ENCODE measurements around the gene NBPF6.
"Not testable (repeated sequence)": the region's sequence is repeated elsewhere in the genome, so short reads cannot be mapped to it uniquely, and the experiment has no call there.

NBPF6 gene

DNA sequence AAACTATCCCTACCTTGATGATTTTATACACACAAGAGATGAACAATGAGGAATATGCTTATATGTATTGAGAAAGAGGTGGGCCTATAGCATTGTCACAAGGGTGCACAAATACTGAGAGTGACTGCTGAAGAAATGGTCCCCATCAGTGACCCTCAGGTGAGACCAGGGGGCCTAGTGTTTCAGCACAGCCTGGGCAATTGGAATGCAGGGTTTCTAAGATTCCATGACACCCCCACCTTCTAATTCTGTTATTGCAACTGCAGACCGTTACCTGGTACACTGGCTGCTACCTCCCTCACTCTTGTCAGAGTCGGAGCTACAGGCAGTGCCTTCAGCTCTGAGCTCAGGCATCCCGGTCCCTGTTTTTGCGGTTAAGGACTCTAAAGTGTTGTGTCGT lies at the start of gene NBPF6:
Gene NBPF6, plus strand, starts transcription at position 301 of the 400 bp plus-strand sequence. CDS start 259 bp downstream, outside the sequence.
- DNase-seq; intact Hi-C loops (cut with DNase I): not testable (repeated sequence)

DNA sequence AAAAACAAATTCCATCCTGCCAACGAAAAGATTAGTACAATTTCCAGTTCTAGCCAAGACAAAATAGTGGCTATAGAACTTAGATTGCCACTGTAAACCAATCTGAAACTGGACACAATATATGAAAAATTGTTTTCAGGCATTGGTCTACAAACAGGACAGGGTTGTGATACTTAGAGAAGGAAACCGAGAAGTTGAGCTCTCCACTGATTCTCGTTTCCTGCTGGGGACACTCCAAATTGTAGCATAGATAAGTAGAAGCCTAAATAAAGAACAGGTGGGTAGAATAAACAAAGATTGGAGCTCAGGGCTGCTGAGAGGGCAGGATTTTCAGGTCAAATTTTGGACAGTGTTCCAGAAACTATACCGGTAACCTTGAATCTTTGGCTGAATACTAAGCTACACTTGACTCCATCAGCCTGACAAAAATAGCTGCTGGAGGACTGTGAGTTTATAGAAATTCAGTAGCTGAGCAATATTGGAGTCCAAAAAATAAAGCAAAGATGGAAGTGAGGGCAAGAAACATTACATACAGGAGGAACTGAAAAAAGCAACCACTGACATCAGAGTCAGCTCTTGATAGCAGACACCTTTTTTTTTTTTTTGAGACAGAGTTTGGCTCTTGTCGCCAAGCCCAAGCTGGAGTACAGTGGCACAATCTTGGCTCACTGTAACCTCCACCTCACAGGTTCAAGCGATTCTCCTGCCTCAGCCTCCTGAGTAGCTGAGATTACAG lies 38.9 kb upstream of the NBPF6 start:
- DNase-seq; intact Hi-C loops (cut with DNase I): not testable (repeated sequence)

DNA sequence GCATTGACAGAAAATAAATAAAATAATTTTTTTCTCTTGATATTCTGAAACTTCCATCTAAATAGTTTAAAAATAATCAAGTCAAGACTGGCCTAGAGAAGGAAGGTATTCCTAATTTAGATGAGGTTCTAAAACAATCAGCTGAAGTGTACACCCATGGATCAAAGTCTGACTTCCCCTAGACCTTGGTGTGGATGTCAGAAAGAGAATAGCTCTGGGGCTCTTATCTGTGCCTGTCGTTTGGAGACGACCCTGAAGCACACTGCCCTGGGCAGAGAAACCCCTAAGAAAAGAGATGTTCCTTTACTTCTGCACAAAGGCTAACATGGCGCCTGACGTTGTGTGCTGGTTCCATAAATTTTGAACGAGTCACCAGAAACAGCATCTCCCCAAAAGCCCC lies 30.0 kb upstream of the NBPF6 start:
- DNase-seq; intact Hi-C loops (cut with DNase I): not testable (repeated sequence)

- intact Hi-C loops (cut with DNase I); DNase-seq: not testable (repeated sequence)
Observed at GRCh38 chr1:108421061-108421916, 28.9 kb upstream of the NBPF6 start.

DNA sequence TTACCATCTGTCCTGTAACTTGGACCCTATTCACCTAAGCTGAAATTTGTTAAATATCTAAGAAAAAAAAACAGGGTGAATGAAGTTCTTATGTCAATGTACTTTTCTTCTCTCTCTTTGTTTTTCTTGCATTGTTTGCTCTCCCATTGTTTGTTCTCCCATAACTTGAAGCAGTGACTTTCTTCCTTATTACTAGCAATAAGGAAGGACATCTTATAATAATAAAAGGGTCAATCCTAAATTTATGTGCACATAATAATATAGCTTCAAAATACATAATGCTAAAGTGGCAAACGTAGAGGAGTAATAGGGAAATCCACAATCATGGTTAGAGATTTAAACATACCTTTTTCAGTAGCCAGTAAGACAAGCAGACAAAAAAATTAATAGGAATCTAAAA lies 23.3 kb upstream of the NBPF6 start:
- DNase-seq; intact Hi-C loops (cut with DNase I): not testable (repeated sequence)

DNA sequence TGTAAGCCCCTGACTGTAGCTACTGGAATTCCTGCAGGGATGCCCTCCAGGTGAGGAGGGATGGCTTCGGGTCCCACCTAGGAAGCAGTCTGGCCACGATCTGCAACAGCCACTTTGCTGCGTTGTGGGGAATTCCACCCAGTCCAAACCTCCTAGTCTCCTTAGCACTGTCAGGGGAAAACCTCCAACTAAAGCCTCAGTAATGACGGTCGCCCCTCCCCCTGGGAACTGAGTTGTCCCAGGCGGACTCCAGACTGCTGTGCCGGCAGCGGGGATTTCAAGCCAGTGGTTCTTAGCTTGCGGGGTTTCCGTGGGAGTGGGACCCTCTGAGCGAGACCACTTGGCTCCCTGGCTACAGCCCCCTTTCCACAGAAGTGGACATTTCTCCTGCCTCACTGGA lies 18.1 kb upstream of the NBPF6 start:
- intact Hi-C loops (cut with DNase I): not testable (repeated sequence)

DNA sequence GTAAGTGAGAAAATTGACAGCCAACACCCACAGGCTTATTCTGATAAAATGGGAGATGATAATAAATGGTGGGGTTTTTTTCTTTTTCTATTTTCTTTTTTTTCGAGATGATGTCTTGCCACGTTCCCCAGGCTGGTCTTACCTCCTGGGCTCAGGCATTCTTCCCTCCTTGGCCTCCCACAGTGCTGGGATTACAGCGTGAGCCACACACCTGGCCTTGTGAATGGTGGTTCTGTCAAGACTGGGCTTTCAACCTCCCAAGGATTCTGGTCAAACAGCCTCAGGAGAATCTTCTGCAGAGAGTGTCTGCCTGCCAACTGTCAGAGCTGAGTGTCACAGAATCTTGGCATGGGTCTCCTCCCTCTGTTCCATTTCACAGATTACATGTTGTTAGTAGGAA lies 16.7 kb upstream of the NBPF6 start:
- DNase-seq; intact Hi-C loops (cut with DNase I): not testable (repeated sequence)

More for the DNA sequence above, 18.1 kb upstream of the NBPF6 start:
- DNase-seq: not testable (repeated sequence)

DNA sequence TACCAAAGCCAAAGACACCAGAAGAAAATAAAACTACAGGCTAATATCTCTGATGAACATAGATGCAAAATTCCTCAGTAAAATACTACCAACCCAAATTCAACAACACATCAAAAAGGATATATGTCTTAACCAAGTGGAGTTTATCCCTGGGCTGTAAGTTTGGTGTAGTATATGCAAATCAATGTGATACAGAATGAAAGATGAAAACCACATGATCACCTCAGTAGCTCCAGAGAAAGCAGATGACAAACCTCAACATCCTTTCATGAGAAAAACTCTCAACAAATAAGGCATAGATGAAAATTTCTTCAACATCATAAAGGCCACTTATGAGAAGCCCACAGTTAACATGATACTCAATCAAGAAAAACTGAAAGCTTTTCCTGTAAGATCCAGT lies 11.6 kb upstream of the NBPF6 start:
- DNase-seq; intact Hi-C loops (cut with DNase I): not testable (repeated sequence)

DNA sequence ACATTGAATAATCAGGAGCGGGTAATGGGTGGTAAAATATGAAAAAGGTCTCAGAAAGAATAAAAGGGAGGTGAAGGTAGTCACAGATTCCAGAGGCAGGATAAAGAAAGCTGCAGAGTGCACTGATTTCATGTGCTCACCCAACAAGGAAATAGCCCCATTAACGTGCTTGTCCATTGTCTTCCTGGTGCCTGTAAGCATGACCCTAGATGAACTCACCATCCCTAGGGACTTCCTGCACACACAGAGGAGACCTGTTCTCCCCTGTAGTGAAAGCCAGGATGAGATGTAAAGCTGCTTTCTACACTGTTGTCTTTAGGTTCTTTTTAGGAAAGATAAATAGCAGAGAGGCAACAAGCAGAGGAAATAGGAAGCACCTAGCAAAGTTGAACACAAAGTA lies 4.4 kb downstream of the NBPF6 start:
- intact Hi-C loops (cut with DNase I); DNase-seq: not testable (repeated sequence)

- intact Hi-C loops (cut with DNase I); DNase-seq: not testable (repeated sequence)
Observed at GRCh38 chr1:108458661-108459060, 8.5 kb downstream of the NBPF6 start.

- intact Hi-C loops (cut with DNase I); DNase-seq: not testable (repeated sequence)
Observed at GRCh38 chr1:108461758-108462157, 11.6 kb downstream of the NBPF6 start.

DNA sequence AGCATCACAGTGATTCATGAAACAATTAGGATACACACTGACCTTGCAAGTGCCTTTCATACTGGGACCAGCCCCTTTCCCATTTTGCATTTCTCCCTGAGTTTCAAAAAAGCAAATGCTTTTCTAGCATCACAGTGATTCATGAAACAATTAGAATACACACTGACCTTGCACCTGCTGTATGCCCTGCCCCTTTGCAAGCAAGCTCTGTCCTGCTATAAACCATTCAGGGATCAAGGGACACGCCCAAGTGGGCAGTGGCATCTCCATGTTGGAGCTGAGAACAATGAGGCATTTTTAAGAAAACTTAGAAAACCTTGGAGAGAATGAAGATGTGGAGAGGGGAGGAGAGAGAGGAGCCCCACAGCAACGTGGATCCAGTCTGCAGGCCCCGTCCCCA lies 13.8 kb downstream of the NBPF6 start:
- intact Hi-C loops (cut with DNase I); DNase-seq: not testable (repeated sequence)

DNA sequence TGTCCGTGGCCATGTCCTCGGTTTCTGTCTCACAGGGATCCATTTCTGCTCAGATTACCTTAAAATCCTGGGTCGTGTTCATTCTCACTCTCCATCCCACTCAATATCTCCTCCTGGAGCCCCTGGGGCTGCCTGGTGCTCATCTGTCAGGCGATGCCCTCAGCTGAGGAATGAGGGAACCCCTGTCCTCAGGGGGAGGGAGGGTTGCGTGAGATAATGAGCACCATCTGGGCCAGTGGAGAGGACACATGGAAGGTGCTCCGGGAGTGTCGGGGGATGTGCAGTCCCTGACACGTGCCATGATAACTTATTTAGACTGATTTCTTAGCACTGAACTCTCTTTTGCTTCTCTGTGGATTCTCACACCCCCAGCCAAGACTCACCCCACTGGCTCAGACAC lies 16.0 kb downstream of the NBPF6 start:
- DNase-seq; intact Hi-C loops (cut with DNase I): not testable (repeated sequence)

GRCh38 chr1:108467155-108467554 lies 17.0 kb downstream of the NBPF6 start:
- DNase-seq; intact Hi-C loops (cut with DNase I): not testable (repeated sequence)

DNA sequence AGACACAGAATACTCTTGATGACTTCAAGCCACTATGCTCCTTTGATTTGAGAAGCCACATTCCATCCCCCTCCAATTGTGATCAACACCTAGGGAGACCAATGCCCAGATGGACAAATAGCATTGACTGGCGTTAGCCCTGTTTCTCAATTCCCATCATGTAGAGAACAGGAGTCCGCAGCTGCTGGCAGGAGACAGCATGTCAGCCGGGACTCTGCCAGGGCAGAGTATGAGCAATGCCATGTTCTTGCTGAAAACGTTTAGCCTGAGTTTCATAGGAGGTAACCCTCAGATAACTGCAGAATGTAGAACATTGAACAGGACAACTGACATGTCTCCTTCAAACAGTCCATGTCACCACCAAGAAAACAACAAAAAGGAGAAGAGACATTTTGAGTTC lies 20.6 kb downstream of the NBPF6 start:
- DNase-seq; intact Hi-C loops (cut with DNase I): not testable (repeated sequence)

- intact Hi-C loops (cut with DNase I); DNase-seq: not testable (repeated sequence)
Observed at GRCh38 chr1:108474516-108474915, 24.4 kb downstream of the NBPF6 start.

- DNase-seq: no peak
- intact Hi-C loops (cut with DNase I): no loop called here
Observed at GRCh38 chr1:108478429-108479015, 28.4 kb downstream of the NBPF6 start.

- intact Hi-C loops (cut with DNase I): no loop called here
- no peak for DNase-seq
Observed at GRCh38 chr1:108482708-108483107, 32.6 kb downstream of the NBPF6 start.

DNA sequence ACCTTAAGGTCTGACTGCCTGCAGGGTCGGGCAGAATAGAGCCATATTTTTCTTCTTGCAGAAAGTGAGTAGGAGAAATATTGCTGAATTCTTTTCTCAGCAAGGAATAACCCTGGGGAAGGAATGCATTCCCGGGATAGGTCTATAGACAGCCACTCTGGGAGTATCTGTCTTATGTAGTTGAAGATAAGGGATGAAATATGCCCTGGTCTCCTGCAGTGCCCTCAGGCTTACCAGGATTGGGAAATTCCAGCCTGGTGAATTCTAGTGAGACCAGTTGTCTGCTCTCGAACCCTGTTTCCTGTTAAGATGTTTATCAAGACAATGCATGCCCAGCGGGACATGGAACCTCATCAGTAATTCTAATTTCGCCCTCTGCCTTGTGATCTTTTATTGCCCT lies 35.8 kb downstream of the NBPF6 start:
- DNase-seq; intact Hi-C loops (cut with DNase I): not testable (repeated sequence)

GRCh38 chr1:108486707-108487106 lies 36.6 kb downstream of the NBPF6 start:
- DNase-seq; intact Hi-C loops (cut with DNase I): not testable (repeated sequence)
